HEK293 (cell line): Measurements from ENCODE around the gene MLLT3.

ENCODE experiments used
- CTCF ChIA-PET: fragments of 350-600 bp; formaldehyde crosslinking; extraction: SDS; loops from one replicate; lab custom pipeline; 2021; ENCODE audit warnings: antibody characterized with exemption; lab: Yijun Ruan, JAX
- POLR2A ChIA-PET: fragments of 300-600 bp; formaldehyde crosslinking; extraction: SDS; loops from one replicate; lab custom pipeline; 2020; ENCODE audit warnings: antibody characterized with exemption, inconsistent platforms; lab: Yijun Ruan, JAX
- H3K27ac ChIP-seq: fragments of 200-500 bp; sonication (Bioruptor generic); 2 replicates; pipeline ENCODE4 v1.5.1; 2014; ENCODE audit warnings: low read depth, low read length, control low read depth, inconsistent platforms; ENCODE audit errors: extremely low read depth
- H3K36me3 ChIP-seq, 2 experiments: fragments of 200-500 bp in 1 of 2; sonication (Bioruptor generic) in 1 of 2; 1 replicate in 1 of 2; 2 replicates in 1 of 2; pipeline ENCODE4 v1.5.1; 2014 to 2017; ENCODE audit warnings: inconsistent platforms in 2 of 2, low read length in 2 of 2; ENCODE audit not compliant: control insufficient read depth in 2 of 2, insufficient read depth in 1 of 2
- H3K4me1 ChIP-seq: fragments of 200-500 bp; sonication (Bioruptor generic); 2 replicates; pipeline ENCODE4 v1.5.1; 2014; ENCODE audit warnings: mild to moderate bottlenecking, low read length, inconsistent platforms; ENCODE audit not compliant: control insufficient read depth, insufficient read depth
- H3K4me3 ChIP-seq: 2 replicates; pipeline ENCODE4 v1.5.1; 2011; ENCODE audit warnings: low read depth, mild to moderate bottlenecking, control low read depth, low read length, moderate library complexity
- H3K9me3 ChIP-seq: fragments of 200-500 bp; sonication (Bioruptor generic); 2 replicates; pipeline ENCODE4 v1.5.1; 2014; ENCODE audit warnings: low read depth, low read length, inconsistent platforms; ENCODE audit not compliant: control insufficient read depth, insufficient read depth
- BCL11B ChIP-seq: fragments of 450-650 bp; formaldehyde crosslinking; IDR thresholded peaks from 2 replicates; pipeline ENCODE4 v1.5.1; 2016; ENCODE audit warnings: low read depth, missing biosample characterization, missing genetic modification characterization
- KLF1 ChIP-seq: fragments of 450-650 bp; formaldehyde crosslinking; IDR thresholded peaks from 2 replicates; pipeline ENCODE4 v1.5.1; 2016; ENCODE audit warnings: missing biosample characterization, missing genetic modification characterization
- MYNN ChIP-seq: fragments of 450-650 bp; formaldehyde crosslinking; IDR thresholded peaks from 2 replicates; pipeline ENCODE4 v1.5.1; 2016; ENCODE audit warnings: missing biosample characterization, missing genetic modification characterization, borderline replicate concordance
- OSR2 ChIP-seq: fragments of 450-650 bp; formaldehyde crosslinking; IDR thresholded peaks from 2 replicates; pipeline ENCODE4 v1.5.1; 2016; ENCODE audit warnings: missing biosample characterization, missing genetic modification characterization
- WT1 ChIP-seq: fragments of 450-650 bp; formaldehyde crosslinking; IDR thresholded peaks from 2 replicates; pipeline ENCODE4 v1.5.1; 2016; ENCODE audit warnings: missing biosample characterization, missing genetic modification characterization
- YY2 ChIP-seq: fragments of 450-650 bp; formaldehyde crosslinking; IDR thresholded peaks from 2 replicates; pipeline ENCODE4 v1.5.1; 2016; ENCODE audit warnings: missing biosample characterization, missing genetic modification characterization
- ZBTB17 ChIP-seq: fragments of 450-650 bp; formaldehyde crosslinking; IDR thresholded peaks from 2 replicates; pipeline ENCODE4 v1.5.1; 2016; ENCODE audit warnings: missing biosample characterization, missing genetic modification characterization
- ZBTB21 ChIP-seq: fragments of 450-650 bp; formaldehyde crosslinking; IDR thresholded peaks from 2 replicates; pipeline ENCODE4 v1.5.1; 2017; ENCODE audit warnings: missing biosample characterization, missing genetic modification characterization
- ZBTB8A ChIP-seq: fragments of 450-650 bp; formaldehyde crosslinking; IDR thresholded peaks from 2 replicates; pipeline ENCODE4 v1.5.1; 2016; ENCODE audit warnings: missing biosample characterization, missing genetic modification characterization
- ZFHX2 ChIP-seq: fragments of 450-650 bp; formaldehyde crosslinking; conservative IDR thresholded peaks from 2 replicates; pipeline ENCODE4 v1.5.1; 2016; ENCODE audit warnings: missing biosample characterization, missing genetic modification characterization
- ZFP37 ChIP-seq: fragments of 450-650 bp; formaldehyde crosslinking; IDR thresholded peaks from 2 replicates; pipeline ENCODE4 v1.5.1; 2016; ENCODE audit warnings: missing biosample characterization, missing genetic modification characterization
- ZNF112 ChIP-seq: fragments of 450-650 bp; formaldehyde crosslinking; IDR thresholded peaks from 2 replicates; pipeline ENCODE4 v1.5.0; 2017; ENCODE audit warnings: missing biosample characterization, missing genetic modification characterization
- ZNF133 ChIP-seq: fragments of 450-650 bp; formaldehyde crosslinking; IDR thresholded peaks from 2 replicates; pipeline ENCODE4 v1.5.1; 2016; ENCODE audit warnings: missing biosample characterization, missing genetic modification characterization
- ZNF211 ChIP-seq: fragments of 450-650 bp; formaldehyde crosslinking; IDR thresholded peaks from 2 replicates; pipeline ENCODE4 v1.5.1; 2016; ENCODE audit warnings: low read depth, missing biosample characterization, missing genetic modification characterization
- ZNF341 ChIP-seq: fragments of 450-650 bp; formaldehyde crosslinking; IDR thresholded peaks from 2 replicates; pipeline ENCODE4; 2016; ENCODE audit warnings: low read depth, missing biosample characterization, missing genetic modification characterization
- ZNF350 ChIP-seq: fragments of 450-650 bp; formaldehyde crosslinking; IDR thresholded peaks from 2 replicates; pipeline ENCODE4 v1.5.0; 2017; ENCODE audit warnings: missing biosample characterization, mild to moderate bottlenecking, missing genetic modification characterization
- ZNF362 ChIP-seq: fragments of 450-650 bp; formaldehyde crosslinking; IDR thresholded peaks from 2 replicates; pipeline ENCODE4 v1.5.1; 2016; ENCODE audit warnings: missing biosample characterization, missing genetic modification characterization
- ZNF423 ChIP-seq: fragments of 450-650 bp; formaldehyde crosslinking; IDR thresholded peaks from 2 replicates; pipeline ENCODE4 v1.5.1; 2016; ENCODE audit warnings: missing biosample characterization, missing genetic modification characterization
- ZNF433 ChIP-seq: fragments of 450-650 bp; formaldehyde crosslinking; IDR thresholded peaks from 2 replicates; pipeline ENCODE4 v1.5.1; 2016; ENCODE audit warnings: missing biosample characterization, missing genetic modification characterization, low read depth
- ZNF561 ChIP-seq: fragments of 450-650 bp; IDR thresholded peaks from 2 replicates; pipeline ENCODE4 v1.5.1; 2018; ENCODE audit warnings: missing biosample characterization, missing genetic modification characterization, borderline replicate concordance
- ZNF580 ChIP-seq: fragments of 450-650 bp; formaldehyde crosslinking; IDR thresholded peaks from 2 replicates; pipeline ENCODE4 v1.5.1; 2016; ENCODE audit warnings: missing biosample characterization, missing genetic modification characterization
- ZNF629 ChIP-seq: fragments of 450-650 bp; formaldehyde crosslinking; IDR thresholded peaks from 2 replicates; pipeline ENCODE4 v1.5.1; 2017; ENCODE audit warnings: missing biosample characterization, missing genetic modification characterization
- ZNF658 ChIP-seq: fragments of 450-650 bp; formaldehyde crosslinking; IDR thresholded peaks from 2 replicates; pipeline ENCODE4; 2016; ENCODE audit warnings: missing biosample characterization, missing genetic modification characterization
- ZNF768 ChIP-seq: fragments of 450-650 bp; formaldehyde crosslinking; IDR thresholded peaks from 2 replicates; pipeline ENCODE4 v1.5.1; 2018; ENCODE audit warnings: missing biosample characterization, mild to moderate bottlenecking, missing genetic modification characterization
- ZNF785 ChIP-seq: fragments of 450-650 bp; formaldehyde crosslinking; IDR thresholded peaks from 2 replicates; pipeline ENCODE4 v1.5.1; 2016; ENCODE audit warnings: missing biosample characterization, missing genetic modification characterization
- ZSCAN30 ChIP-seq: fragments of 450-650 bp; IDR thresholded peaks from 2 replicates; pipeline ENCODE4 v1.5.1; 2018; ENCODE audit warnings: missing biosample characterization, mild to moderate bottlenecking, missing genetic modification characterization, moderate library complexity
- TF ChIP-seq, protein P1 (sequence below): fragments of 450-650 bp; formaldehyde crosslinking; IDR thresholded peaks from 2 replicates; pipeline ENCODE4 v1.5.1; 2016; ENCODE audit warnings: missing biosample characterization, missing genetic modification characterization
- TF ChIP-seq, protein P2 (sequence below): fragments of 450-650 bp; formaldehyde crosslinking; IDR thresholded peaks from 2 replicates; pipeline ENCODE4 v1.5.1; 2016; ENCODE audit warnings: missing biosample characterization, missing genetic modification characterization, borderline replicate concordance

Gene MLLT3

DNA sequence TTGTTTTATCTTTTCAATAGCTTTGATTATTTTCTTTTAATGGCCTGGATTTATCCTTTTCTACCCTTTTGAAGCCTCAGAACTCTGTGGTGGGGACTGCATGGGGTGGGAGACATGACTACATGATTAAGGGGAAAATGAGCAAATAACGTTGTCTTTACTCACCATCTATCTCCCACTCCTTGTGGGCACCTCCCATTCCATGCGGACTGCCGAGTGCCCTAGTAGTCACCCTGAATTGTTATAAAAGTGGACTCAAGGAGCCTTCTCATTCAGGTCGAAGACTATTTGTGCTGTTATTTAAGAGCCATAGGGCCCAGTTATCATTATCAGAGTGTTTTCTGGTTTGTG lies 281.8 kb downstream of the MLLT3 start:
- peaks cover 0 to 1% of the 10 kb centered on the region in 2 experiments; a peak in 1 of 3 replicates for H3K36me3 ChIP-seq
- no peaks in the 10 kb centered on the region for H3K9me3 ChIP-seq
- H3K4me1 ChIP-seq, result no peaks in the 10 kb centered on the region
- no peak overlapping the region for H3K4me3 ChIP-seq
- ChIA-PET POLR2A (no interaction called here), CTCF (interaction anchor here (1.9 kb wide), 1 partner anchor 15 kb away, joined by 6 read pairs; no protein-coding TSS in a partner anchor)
- TF ChIP-seq, protein P1, sequence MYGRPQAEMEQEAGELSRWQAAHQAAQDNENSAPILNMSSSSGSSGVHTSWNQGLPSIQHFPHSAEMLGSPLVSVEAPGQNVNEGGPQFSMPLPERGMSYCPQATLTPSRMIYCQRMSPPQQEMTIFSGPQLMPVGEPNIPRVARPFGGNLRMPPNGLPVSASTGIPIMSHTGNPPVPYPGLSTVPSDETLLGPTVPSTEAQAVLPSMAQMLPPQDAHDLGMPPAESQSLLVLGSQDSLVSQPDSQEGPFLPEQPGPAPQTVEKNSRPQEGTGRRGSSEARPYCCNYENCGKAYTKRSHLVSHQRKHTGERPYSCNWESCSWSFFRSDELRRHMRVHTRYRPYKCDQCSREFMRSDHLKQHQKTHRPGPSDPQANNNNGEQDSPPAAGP (tag by site-specific recombination), result no peak
- TF ChIP-seq OSR2, result no peak
- no peak for TF ChIP-seq ZNF433 (tag by site-specific recombination)
- no peak for TF ChIP-seq ZNF768 (tag by site-specific recombination)
- TF ChIP-seq ZNF658 (tag by site-specific recombination), result no peak
- TF ChIP-seq ZNF133 (tag by site-specific recombination), result no peak
- no peak for TF ChIP-seq ZNF561
- TF ChIP-seq MYNN (tag by site-specific recombination), result no peak
- no peak for TF ChIP-seq ZFP37
- H3K27ac ChIP-seq, result no peak overlapping the region

- Histone ChIP-seq H3K4me3 (no peak overlapping the region), H3K9me3 (no peaks in the 10 kb centered on the region), H3K27ac (no peak overlapping the region), H3K36me3 (no peaks in the 10 kb centered on the region), H3K4me1 (no peaks in the 10 kb centered on the region)
- ChIA-PET POLR2A (interaction anchor here (0.6 to 0.7 kb wide), 2 partner anchors 21 to 349 kb away, joined by 3 read pairs; no protein-coding TSS in a partner anchor), CTCF (no interaction called here)
- TF ChIP-seq KLF1, result no peak
These were observed 286.5 kb downstream of the MLLT3 start for GRCh38 chr9:20335668-20336332.

GRCh38 chr9:20333991-20334390 lies 288.3 kb downstream of the MLLT3 start:
- TF ChIP-seq WT1 (tag by site-specific recombination), result no peak
- TF ChIP-seq YY2 (tag by site-specific recombination), result no peak
- TF ChIP-seq ZNF350 (tag by site-specific recombination), result no peak
- TF ChIP-seq ZBTB8A (tag by site-specific recombination), result no peak
- no peak for TF ChIP-seq ZFHX2 (tag by site-specific recombination)
- no peak for TF ChIP-seq ZNF423 (tag by site-specific recombination)
- TF ChIP-seq ZNF629, result no peak
- TF ChIP-seq ZBTB21 (tag by site-specific recombination), result no peak
- no peak for TF ChIP-seq ZNF362 (tag by site-specific recombination)
- TF ChIP-seq ZNF785 (tag by site-specific recombination), result no peak
- no peak for TF ChIP-seq ZNF112 (tag by site-specific recombination)
- TF ChIP-seq ZNF341 (tag by site-specific recombination), result no peak
- no peak for TF ChIP-seq ZNF211 (tag by site-specific recombination)
- TF ChIP-seq ZBTB17 (tag by site-specific recombination), result no peak
- TF ChIP-seq ZSCAN30 (tag by site-specific recombination), result no peak
- no peak for TF ChIP-seq BCL11B (tag by site-specific recombination)
- no peak for TF ChIP-seq ZNF580 (tag by site-specific recombination)
- TF ChIP-seq, protein P2, sequence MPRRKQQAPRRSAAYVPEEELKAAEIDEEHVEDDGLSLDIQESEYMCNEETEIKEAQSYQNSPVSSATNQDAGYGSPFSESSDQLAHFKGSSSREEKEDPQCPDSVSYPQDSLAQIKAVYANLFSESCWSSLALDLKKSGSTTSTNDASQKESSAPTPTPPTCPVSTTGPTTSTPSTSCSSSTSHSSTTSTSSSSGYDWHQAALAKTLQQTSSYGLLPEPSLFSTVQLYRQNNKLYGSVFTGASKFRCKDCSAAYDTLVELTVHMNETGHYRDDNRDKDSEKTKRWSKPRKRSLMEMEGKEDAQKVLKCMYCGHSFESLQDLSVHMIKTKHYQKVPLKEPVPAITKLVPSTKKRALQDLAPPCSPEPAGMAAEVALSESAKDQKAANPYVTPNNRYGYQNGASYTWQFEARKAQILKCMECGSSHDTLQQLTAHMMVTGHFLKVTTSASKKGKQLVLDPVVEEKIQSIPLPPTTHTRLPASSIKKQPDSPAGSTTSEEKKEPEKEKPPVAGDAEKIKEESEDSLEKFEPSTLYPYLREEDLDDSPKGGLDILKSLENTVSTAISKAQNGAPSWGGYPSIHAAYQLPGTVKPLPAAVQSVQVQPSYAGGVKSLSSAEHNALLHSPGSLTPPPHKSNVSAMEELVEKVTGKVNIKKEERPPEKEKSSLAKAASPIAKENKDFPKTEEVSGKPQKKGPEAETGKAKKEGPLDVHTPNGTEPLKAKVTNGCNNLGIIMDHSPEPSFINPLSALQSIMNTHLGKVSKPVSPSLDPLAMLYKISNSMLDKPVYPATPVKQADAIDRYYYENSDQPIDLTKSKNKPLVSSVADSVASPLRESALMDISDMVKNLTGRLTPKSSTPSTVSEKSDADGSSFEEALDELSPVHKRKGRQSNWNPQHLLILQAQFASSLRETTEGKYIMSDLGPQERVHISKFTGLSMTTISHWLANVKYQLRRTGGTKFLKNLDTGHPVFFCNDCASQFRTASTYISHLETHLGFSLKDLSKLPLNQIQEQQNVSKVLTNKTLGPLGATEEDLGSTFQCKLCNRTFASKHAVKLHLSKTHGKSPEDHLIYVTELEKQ (tag by site-specific recombination), result no peak
- no peak overlapping the region for H3K4me3 ChIP-seq
- H3K4me1 ChIP-seq, result no peaks in the 10 kb centered on the region
- ChIA-PET POLR2A (no interaction called here), CTCF (interaction anchor here (0.6 to 1.3 kb wide), 4 partner anchors 12 to 580 kb away, joined by 3 to 5 read pairs (median 4); no protein-coding TSS in a partner anchor)
- H3K9me3 ChIP-seq, result no peaks in the 10 kb centered on the region
- no peak overlapping the region for H3K27ac ChIP-seq
- H3K36me3 ChIP-seq, result no peaks in the 10 kb centered on the region
